HG03575 (cell line): ENCODE measurements around the gene NTN1.

Experiments used
- ATAC-seq: cut with Tn5 transposase; IDR thresholded peaks from one replicate; pipeline ENCODE4 v1.9.1; 2021; ENCODE audit not compliant: unreplicated experiment, insufficient number of reproducible peaks, low FRiP score; ENCODE audit errors: extremely low read depth

NTN1 gene

GRCh38 chr17:9219631-9220397, 198.5 kb downstream of the NTN1 start:
- ATAC-seq = no peak

DNA sequence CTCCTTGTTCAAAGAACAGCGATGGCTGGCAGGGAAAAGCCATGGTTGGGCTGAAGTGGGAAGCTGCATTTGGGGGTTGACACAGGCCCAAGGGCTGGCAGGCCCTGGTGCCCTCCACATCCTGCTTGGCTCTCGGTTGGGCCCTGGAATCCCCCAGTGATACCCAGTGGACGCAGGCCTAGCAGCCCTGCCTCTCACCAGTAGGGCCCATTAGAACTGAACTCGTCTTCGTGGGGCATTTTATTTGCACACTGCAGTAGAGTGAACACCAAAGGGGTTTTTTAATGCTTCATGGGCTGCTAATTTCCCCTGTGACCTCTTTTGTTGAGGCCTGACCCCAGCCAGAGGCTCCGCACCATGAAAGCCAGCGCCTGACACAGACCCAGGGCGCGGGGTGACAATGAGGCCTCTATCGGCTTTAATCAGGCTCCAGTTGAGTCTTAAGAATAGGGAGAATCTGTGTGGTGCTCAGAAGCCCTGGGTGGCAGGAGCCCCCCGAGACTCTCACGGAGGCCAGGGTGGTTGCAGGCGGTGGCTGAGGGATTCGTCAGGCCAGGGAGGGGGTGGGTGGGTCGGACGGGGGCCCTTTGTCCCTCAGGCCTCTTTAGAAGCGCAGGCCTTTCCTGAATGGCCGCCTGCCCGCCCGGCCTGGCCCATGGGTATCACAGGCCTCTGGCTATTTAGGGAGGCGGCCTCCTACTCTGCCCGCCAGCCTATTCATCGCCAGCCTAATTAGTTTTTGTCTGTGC, 199.3 kb downstream of the NTN1 start:
- ATAC-seq = no peak

GRCh38 chr17:9221147-9221921, 200.0 kb downstream of the NTN1 start:
- no peak for ATAC-seq

GRCh38 chr17:9221922-9222180, 200.5 kb downstream of the NTN1 start:
- ATAC-seq = no peak

DNA sequence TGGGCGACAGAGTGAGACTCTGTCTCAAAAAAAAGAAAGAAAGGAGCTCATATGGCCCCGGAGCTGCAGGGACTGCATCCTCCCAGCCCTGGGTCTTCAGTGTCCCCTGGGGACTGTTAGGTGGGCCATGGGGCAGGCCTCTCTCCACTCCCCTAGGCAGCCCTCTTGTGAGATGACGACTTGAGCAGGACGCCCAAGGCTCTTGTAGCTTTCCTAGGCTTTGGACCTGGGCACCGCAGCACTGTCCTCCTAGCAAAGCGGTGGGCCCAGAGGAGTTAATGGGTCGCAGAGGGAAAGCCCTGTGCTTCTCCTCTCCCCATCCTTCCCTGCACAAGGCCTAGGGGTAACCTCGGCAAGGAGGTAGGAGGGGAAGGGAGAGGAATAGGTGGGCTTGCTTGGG, 202.2 kb downstream of the NTN1 start:
- ATAC-seq = no peak

DNA sequence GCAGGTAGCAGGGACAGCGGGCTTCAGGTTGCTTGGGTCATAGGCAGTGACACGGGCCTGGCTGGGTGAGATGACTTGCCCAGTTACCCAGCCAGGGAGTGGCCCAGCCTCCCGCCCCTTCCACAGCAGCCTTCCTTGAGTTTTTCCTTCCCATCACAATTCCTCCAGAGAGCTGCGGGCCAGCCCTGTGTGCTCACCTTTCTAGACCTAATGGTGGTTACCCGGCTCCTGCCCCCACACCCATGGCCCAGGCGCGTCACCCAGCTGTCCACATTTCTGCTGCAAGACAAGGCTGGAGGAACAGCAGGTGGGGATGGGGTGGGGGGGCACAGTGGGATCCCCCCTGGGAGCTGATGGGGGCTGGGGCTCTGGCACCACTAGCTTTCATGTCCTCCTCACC, 203.2 kb downstream of the NTN1 start:
- ATAC-seq = no peak

DNA sequence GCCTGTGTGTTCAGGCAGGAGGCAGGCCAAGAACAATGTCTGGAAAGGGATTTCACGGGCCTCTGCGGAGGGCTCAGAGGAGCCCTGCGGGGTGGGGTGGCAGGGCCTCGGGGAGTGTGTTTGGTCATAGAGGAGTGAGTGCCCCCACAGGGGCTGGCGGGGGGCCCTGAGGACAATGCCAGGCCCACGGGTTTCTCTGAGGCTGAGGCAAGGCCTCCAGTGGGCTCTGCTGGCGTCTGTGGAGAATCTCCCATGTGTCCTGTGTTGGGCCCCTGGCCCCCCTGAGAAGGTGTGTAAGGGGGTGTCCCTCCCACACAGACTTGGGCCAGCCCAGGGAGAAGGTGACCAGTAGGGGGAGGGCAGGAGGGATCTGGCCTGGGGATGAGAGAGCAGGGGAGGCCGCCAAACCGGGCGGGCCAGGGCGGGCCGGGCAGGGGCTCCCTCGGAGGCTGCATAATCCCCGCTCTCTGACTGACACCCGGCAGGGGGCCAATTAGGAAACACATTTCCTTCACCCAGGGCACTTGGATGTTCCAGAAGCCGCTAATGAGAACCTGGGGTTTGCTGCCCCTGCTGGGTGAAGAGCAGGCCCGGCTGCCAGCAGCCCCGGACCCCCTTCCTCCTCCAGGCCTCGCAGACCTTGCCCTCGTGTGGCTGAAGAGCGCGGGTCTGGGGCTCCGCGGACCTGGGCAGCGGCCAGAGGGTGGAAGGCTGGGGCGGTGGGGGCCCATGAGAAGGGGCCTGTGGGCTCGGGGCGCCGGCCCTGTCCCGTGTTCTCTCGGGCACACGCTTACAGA, 204.2 kb downstream of the NTN1 start:
- no peak for ATAC-seq

DNA sequence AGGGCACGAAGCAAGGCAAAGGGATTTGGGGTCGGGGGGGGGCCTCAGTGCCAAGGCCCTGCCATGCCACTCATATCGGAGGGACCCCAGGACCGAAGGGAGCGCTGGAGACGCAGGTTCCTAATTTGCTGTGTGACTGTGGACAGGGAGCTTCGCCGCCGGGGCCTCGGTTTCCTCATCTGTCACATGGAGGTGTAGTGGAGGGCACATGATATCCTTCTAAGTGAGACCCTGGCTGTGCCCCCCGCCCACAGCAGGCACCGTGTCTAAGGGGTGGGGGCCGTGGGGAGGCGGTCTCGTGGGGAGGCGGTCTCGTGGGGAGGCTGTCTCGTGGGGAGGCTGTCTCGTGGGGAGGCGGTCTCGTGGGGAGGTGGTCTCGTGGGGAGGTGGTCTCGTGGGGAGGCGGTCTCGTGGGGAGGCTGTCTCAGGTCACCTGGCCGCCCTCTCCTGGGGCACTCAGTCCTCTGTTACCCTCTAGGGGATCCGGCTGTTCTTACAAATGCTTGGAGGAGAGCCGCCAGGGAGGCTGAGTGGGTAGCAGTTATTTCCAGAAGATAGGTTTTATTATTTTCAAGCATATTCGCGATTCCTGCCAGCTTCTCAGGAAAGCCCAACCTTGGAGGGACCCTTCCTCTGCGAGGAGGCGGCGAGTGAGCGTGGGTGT, 205.0 kb downstream of the NTN1 start:
- ATAC-seq = no peak

GRCh38 chr17:9226794-9227135, 205.5 kb downstream of the NTN1 start:
- ATAC-seq = no peak

DNA sequence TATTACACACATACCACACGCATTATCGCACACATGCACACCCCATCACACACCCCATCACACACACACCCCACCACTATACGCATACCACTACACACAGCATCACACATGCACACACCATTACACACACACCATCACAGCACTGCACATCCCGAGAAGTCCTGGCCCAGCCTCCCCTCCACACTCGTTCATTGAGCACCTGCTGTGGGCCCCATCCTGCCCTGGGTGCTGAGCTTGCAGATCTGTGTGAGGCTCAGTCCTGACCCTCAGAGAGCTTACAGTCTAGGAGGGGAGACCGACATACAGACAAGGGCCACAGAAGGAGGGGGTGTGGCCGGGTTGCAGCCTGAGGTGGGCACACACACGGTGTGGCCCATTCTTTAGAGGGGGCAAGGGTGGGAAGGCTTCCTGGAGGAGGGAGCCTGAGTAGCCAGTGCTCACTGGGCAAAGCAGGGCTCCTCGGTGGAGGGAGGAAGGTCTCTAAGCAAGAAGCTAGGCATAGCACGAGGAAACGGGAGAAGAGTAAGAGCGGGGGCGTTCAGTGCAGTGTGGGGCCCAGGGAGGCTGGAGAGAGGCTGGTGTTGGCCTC, 206.6 kb downstream of the NTN1 start:
- ATAC-seq = no peak

DNA sequence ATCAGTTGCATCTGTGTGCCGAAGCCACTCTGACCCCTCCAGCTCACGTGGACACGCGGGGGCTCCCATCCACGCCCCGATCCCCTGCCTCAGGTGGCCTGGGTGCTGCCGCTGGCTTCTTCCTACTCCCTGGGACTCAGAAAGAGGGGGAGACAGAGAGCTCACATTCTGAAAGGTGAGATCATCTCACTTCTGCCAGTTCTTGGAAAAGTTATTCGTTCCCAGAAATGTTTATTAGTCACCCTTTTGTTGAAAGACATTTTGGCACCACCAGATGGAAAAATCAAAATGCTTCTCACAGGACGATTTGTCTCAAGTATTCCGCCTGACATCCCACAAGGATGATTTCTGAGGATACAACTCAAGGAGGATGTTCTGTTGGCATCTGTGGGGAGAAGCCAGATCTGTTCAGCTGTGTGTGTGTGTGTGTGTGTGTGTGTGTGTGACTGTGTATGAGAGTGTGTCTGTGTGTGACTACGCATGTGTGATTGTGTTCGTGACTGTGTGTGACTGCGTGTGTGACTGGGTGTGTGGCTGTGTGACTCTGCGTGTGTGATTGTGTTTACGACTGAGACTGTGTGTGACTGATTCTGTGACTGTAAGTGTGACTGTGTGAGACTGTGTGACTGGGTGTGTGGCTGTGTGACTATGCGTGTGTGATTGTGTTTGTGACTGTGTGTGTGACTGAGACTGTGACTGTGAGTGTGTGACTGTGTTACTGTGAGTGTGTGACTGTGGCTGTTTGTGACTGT, 207.3 kb downstream of the NTN1 start:
- ATAC-seq = no peak

DNA sequence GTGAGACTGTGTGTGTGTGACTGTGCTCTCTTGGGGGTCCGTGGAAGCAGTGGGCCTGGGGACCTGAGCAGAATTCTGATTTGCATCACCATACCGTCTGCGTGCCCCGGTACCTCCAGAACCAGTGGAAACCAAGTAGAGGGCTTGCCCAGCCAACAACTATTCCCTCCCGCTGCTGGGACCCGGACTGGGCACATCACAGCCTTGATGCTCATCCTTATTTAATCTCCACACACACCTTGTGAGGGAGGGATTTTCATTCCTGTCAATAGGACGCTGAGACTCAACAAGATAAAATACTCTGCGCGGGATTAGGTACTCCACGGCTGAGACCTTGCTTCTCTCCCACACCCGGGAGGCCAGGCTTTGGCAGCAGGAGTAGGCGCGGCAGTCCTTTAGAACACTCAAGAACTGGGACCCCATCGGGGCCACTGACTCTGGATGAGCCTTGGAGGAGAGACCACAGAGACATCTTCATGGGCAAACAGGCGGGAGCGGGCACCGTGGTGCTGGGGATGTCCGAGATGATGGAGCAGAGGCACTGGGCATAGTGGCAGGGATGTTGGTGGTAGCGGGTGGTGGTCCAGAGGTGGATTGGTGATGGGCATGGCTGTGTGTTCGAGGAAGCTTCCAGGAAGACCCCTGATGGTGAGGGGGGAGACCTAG, 208.0 kb downstream of the NTN1 start:
- no peak for ATAC-seq

GRCh38 chr17:9229826-9230201, 208.5 kb downstream of the NTN1 start:
- ATAC-seq = no peak

GRCh38 chr17:9230346-9230745, 209.0 kb downstream of the NTN1 start:
- no peak for ATAC-seq

GRCh38 chr17:9230861-9231260, 209.6 kb downstream of the NTN1 start:
- no peak for ATAC-seq

DNA sequence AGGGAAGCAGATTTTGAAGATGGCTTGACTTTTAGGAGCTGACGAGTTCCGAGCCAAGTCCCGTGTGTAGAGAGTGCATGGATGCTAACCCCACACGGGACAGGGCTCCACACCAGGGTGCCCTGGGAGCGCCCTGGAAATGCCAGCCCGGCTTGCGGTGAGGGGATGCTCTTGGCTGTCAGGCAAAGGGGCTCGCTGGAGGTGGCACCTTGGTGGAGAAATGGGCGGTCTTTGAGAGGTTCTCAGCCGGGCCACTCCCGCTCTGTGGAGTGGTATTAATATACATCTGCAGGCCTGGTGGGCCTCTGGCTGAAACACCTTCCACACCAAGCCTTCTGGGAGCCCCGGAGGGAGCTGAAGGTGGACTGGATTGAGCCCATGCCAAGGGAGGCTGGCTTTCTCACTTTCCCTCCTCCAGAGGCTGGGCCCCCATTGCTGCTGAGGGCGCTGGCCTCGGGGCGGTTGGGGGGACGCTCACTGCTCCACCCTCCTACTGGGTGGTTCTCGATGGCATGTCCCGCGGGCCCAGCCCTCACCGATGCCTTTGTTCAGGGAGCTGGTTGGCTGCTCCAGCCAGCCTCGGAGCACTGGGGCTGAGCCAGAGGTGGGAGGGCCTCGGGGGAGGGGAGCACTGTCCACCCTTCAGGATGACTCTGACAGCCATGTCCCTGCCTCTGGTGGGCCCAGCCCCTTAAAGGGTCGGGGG, 210.3 kb downstream of the NTN1 start:
- no peak for ATAC-seq

- ATAC-seq = no peak
Measured at GRCh38 chr17:9232155-9232475, 210.8 kb downstream of the NTN1 start.
